HG03558 (cell line): Measurements from ENCODE around the gene P2RX1.

Experiments
- ATAC-seq: cut with Tn5 transposase; IDR thresholded peaks from one replicate; pipeline ENCODE4 v1.9.1; 2021; ENCODE audit warnings: moderate number of reproducible peaks; ENCODE audit not compliant: unreplicated experiment; ENCODE audit errors: extremely low read depth

Gene P2RX1

DNA sequence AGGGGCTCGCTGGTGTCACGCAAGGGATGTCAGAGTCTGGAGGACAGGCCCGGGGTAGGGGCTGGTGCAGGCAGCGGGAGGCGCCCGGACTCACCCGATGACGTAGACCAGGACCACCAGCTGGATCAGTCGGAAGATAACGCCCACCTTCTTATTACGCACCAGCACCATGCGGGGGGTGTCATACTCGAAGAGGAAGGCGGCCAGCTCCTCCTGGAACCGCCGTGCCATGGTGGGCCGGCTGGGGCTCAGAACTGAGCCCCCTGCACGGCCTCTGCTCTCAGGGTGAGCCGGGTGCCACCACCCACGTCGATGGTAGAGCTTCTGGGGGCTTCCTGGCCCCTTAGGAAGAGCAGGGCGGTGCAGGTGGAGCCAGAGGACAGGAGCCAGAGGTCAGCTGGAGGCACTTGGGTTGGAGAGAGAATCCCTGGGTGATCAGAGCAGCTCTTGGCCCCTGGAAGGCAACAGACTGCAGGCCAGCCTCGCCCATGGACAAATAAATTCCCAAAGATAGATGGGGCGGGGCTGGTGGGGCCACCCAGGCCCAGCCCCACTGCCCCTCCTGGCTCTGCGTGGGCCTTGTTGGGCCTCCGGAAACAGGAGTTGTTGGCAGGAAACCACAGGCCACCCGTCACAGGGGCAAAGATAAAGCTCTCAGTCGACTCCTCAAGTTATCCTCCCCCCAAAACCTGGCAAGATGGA is at the start of gene P2RX1:
Gene P2RX1 (minus strand): TSS at position 471 of the 702 bp plus-strand sequence. CDS start 240 bp downstream, at position 231.
- no peak for ATAC-seq

DNA sequence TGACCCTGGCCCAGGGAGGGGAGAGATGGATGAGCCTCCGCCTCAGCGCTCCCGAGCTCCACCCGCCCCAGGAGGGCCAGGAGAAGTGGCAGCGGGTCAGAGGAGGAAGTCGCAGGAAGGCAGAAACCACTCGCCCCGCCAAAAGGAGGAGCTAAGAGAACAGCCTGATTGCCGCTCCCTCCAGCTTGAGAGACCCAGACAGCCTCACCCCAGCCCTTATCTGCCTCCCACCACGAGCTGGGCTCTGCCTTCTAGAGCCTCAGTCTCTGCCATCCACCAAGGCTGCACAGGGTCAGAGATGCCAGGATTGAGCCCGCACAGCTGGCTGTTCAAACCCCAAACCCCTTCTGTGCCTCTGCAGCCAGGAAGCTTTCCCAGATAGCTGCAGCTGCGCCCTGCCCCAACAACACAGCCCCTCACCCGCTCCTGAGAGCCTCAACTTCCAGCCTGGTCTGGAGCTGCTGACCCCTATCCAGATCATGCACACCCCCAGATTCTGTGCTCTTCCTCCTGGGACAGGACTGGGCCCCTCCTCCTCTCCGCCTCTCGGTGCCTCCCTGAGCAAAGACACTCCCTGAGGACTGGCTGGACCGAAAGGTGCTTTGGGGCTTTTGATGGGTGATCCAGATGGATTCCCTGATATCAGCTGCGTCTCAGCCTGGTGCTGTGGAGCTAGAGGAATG is 49.0 kb upstream of the P2RX1 start:
- ATAC-seq = no peak

DNA sequence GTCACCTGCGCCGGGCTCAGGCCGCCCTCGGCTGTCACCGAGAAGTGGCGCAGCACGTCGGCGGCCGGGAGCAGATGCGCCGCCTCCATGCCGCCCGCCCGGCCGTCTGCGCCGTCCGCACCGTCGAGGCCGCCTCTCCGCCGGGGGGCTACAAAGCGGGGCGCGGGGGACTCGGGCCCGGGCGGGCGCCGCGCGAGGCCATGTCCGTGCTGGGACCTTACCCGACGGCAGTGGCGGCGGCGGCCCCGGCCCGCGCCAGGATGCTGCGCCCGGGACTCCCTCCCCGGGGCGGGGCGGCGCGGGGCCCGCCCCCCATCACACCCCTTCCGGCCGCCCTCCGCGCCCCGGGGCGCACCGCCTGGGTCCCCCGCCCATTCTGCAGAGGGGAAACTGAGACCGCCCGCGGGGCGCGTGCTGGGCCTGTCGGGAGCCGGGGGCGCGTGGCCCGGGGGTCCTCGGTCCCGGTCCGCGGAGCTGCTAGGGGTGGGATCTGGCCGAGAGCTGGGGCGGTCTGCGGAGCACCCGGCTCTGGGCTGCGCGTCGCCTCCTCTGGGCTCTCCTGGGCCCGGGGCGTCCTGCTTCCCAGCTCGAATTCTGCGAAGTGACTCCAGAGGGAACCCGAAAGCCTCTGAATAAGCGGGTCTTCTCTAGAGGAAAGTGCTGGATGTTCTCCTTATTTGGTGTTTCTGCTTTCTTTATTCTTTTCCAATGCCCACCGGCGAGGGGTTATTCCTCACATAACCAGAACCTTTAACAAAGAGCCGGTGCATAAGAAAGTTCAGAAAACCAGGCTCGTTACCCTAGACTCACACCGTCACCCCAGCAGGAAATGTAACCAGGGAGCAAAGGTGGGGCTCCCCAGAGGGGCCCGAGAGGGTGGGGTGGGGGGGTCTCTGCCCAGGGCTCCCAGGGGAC is 48.2 kb upstream of the P2RX1 start, which contains the start of gene ATP2A3:
Gene ATP2A3 (minus strand): TSS at position 235 of the 915 bp plus-strand sequence. CDS start 146 bp downstream, at position 89.
- no peak for ATAC-seq

DNA sequence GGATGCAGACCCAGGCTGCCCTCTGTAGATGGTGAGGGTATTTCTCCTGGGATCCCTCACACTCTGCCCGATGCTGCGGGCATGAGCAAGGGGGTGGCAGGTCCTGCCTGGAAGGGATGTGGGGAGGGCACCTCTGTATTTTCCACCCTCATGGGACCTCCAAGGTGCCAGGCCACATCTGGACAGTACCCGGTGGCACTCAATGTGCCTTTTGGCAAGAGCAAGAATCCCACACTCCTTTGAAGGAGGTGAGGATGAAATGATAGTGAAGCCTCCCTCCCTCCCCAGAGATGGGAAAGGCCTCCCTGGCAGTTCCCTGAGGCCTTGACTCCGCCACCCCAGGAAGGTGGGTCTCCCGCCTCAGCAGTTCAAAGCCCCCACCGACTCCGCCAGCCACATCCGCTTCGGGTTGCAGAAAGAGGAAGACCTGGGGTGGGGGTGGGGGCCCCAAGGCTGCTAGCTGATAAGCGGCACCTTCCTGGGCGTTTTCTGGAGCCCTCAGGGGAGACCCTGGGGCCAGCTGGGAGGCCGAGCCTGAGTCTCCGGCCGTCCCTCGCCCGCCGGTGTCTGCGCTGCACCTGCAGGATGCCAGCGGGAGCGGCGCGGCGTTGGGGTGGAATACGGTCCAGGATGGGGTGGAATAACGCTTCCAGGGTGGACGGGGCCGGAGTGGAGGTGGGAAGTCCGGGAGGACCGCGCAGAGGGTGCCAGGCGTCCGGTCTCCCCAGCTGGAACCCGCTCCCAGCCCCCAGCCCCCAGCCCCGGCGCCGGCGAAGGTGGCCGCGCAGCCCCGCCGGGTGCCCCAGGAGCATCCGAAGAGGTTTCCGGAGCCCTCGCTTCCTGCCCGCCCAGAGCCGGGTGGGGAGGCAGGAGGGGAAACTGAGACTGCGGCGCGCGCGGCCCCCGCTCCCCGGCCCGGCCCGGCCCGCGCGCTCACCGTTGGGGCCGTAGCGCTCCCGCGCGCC is 47.3 kb upstream of the P2RX1 start:
- ATAC-seq = no peak

- no peak for ATAC-seq
Observed at GRCh38 chr17:3962965-3963236, 46.6 kb upstream of the P2RX1 start.

DNA sequence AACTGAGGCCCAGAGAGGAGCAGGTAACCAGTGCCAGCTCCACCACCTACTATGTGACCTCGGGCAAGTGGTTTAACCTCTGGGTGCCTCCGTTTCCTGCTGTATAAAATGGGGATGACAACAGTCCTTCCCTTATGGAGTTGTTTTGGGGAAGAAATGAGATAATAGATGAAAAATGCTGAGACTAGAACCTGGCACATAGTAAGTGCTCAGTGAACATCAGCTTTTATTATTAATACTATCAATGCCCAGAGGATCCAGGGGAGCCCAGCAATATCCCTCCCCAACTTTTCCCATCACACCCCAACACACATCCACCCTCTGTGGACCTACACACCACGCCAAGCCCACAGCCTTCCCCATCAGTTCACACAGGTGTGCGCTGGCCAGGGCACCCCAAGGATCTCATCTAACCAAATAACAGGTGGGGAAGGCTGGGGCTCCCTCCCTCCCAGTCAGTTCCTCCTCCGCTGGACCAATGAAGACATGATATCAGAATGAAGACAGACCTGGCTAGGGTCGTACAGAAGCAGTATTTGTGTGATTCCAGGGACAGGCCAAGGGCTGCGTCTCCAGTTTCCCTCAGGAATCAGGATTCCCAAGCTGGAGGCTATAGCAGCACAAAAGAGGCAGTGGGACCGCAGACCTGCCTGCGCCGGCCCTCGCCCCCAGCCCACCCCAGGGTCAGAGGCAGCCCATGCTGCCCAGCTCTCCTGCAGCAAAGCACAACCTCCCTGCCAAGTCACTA is 46.1 kb upstream of the P2RX1 start:
- ATAC-seq = no peak

DNA sequence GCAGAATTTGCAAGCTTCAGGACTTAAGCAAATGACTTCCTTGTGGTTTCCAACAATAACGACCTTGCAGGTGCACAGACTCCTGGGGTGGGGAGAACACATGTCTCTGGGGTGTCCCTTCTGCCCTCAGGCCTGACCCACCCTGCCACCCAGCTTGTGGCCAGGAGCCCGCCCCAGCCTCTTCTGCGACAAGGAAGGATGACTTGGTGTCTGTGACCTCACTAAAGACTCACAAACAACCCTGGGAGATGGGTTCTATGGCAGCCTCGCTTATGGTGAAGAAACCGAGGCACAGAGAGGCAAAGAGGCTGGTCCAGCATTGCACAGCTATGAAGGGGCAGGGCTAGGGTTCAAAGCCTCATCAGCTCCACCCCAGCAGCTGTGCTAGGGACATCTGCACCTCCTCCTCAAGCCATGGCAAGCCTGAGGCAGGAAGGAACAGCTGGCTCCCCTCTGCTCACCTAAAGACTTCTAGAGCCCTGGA is 45.3 kb upstream of the P2RX1 start:
- no peak for ATAC-seq

DNA sequence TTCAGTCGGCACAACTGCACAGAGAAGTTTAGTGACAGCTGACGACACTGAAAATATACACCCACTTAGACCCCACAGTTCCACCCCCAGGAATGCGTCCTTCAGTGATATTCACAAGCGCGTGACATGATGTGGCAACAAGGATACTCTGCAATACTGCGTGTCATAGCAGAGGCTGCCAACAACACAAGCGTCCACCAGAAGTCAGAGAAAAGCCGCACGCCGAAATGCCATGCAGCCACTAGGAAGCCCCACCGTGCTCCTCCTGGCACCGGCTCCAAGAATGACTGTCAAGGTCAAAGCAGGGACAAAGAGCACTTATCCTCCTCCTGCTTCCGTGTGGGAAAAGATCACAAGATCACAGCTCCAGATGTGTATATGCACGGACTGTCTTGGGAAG is 44.5 kb upstream of the P2RX1 start:
- no peak for ATAC-seq

DNA sequence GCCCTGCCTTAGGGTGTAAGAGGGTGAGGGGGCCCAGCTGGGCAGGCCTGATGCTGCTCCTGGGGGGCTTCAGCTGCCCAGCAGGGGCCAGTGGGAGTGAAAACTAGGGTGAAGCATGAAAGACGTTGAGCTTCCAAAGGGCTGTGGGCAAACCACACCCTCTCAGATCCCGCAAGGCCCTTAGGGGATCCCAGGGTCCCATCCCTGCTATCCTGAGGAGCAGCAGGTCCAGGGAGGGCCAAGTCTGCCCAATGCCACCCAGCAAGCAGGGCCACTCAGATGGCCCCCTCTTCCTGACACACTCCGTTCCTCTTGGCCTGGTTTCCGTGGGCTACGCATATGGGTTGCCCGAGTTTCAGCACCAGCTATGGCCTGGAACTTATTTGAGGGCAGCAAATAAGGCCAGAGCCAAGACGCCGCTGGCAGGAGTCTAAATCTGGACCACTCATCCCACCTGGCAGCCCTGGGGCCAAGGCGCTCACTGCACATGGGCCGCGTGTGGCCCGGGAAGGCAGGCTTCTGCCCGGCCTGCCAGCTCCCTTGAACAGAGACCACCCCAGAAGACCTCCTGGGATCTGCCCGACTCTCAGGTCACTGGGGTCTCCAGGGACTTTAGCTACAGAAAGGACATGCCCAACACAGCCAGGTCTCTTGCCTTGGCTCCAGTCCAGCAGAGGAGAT is 43.8 kb upstream of the P2RX1 start:
- no peak for ATAC-seq

DNA sequence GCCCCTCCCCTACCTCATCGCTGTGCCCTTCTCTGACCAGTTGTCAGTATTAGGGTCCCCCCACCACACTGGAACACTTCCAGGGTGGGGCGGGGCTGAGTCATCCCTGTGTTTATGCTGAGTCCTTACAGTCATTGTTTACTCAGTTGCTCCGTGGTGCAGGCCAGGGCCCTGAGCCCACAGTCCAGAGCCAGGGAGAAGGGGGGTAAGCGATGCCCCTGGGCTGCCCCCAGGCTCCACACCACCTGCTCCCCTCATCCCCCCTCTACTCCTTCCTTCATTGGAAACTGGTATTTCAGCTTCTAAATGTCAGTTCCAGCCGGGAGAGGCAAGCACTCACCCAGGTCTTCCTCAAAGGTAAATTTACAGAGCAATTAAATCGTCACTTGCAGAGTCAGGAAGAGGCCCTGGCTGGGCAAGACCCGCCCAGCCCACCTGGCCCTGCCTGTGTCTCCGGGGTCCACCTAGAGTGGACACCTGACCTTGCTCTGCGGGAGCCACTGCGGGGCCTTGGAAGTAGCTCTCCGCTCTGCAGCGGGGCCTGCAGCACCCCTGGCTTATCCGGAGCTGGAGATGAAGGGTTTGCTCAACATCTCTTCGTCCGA is 43.1 kb upstream of the P2RX1 start:
- no peak for ATAC-seq

GRCh38 chr17:3957735-3958599 is 41.7 kb upstream of the P2RX1 start:
- ATAC-seq = no peak

- no peak for ATAC-seq
Observed at GRCh38 chr17:3956983-3957382, 40.7 kb upstream of the P2RX1 start.

GRCh38 chr17:3956327-3956957 is 40.2 kb upstream of the P2RX1 start:
- no peak for ATAC-seq

- ATAC-seq = no peak
Observed at GRCh38 chr17:3955673-3955988, 39.4 kb upstream of the P2RX1 start.

GRCh38 chr17:3954976-3955672 is 38.9 kb upstream of the P2RX1 start:
- ATAC-seq = no peak

DNA sequence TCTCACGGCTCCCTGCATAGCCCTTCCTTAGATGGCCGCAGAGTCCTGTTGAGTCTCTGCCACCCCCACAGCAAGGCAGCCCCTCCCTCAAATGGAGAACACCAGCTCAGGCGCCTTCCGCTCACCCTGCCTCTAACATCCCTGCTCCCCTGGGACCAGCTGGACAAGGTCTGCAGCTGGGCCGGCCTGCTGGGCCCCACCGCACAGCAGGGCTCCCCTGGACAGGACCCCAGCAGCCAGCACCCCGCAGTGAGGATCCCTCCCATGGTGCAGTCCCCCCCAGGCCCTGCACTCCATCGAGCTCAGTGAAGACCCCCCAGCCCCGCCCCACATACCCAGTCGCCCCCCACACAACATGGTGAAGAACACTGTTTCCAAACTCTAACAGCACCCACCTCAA is 37.8 kb upstream of the P2RX1 start:
- no peak for ATAC-seq
